Naive B cell (primary cell): ENCODE measurements around the gene COL5A2. TPM values are rescaled to one million over a fixed set of nuclear protein-coding genes. Genes with fewer than 3 reads are reported as not detected.

ENCODE experiments used
- ATAC-seq, 2 donors: fragments of 150-1000 bp; cut with Tn5 transposase; 2 replicates each; pipeline ENCODE4 v1.10.0; 2021; ENCODE audit warnings: low read depth in 2 of 2, mild to moderate bottlenecking in 2 of 2, moderate library complexity in 2 of 2
- DNase-seq: peaks from one replicate; pipeline ENCODE4 v3.0.0; 2022
- H3K27ac Mint-ChIP-seq, 6 donors: one replicate each; pipeline ENCODE4 v1.8.0; 2020 to 2022; ENCODE audit warnings: mild to moderate bottlenecking in 6 of 6, mixed read lengths in 6 of 6, moderate library complexity in 5 of 6, inconsistent platforms in 2 of 6
- H3K27me3 Mint-ChIP-seq, 3 donors: one replicate each; pipeline ENCODE4 v1.8.0; 2021 to 2022; ENCODE audit warnings: mixed read lengths in 3 of 3, mild to moderate bottlenecking in 1 of 3
- H3K36me3 Mint-ChIP-seq, 2 donors: one replicate each; pipeline ENCODE4 v1.8.0; 2020 to 2022; ENCODE audit warnings: mixed read lengths in 2 of 2, inconsistent platforms in 1 of 2, mild to moderate bottlenecking in 1 of 2
- H3K4me1 Mint-ChIP-seq, 3 donors: one replicate each; pipeline ENCODE4 v1.8.0; 2020 to 2022; ENCODE audit warnings: mixed read lengths in 3 of 3, inconsistent platforms in 1 of 3, mild to moderate bottlenecking in 1 of 3, moderate library complexity in 1 of 3
- H3K4me3 Mint-ChIP-seq, 8 donors: one replicate each; pipeline ENCODE4 v1.8.0; 2020 to 2022; ENCODE audit warnings: mild to moderate bottlenecking in 8 of 8, mixed read lengths in 8 of 8, moderate library complexity in 8 of 8, inconsistent platforms in 2 of 8
- H3K9me3 Mint-ChIP-seq, 7 donors: one replicate each; pipeline ENCODE4 v1.8.0; 2020 to 2022; ENCODE audit warnings: mixed read lengths in 7 of 7, mild to moderate bottlenecking in 5 of 7, inconsistent platforms in 2 of 7, moderate library complexity in 1 of 7
- polyA plus RNA-seq, 6 donors: library from polyadenylated mRNA; unstranded; fragments of 300-500 nt; fragmentation: Illumina TruSeq; gene quantifications; one replicate each; pipeline ENCODE4 v1.2.3, GENCODE V29; 2021; ENCODE audit warnings: low read depth in 6 of 6

COL5A2 gene
- polyA plus RNA-seq, 6 donors from 2014 or later, result 0.13 to 0.31 TPM; not detected in 4

DNA sequence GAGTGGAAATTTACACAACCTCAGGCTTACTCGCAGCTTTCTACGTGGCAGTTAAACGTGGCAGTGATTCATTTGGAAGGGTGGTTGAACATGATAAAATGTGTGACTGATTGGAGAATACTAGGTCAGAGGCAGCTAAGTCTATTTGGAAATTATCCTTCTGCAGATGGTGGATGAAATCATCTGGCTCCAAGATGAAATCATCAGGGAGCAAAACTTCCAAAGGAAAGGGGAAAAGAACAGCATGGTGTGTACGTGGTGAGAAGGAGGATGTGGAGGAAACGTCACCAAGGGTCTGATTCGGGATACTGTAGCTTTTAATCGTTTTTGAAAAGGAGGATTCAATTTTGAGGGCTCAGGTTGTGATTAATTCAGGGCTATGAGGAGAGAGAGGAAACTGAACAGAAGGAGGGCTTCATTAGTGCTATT is 157.5 kb downstream of the COL5A2 start:
- no peaks in the 10 kb centered on the region for H3K36me3 Mint-ChIP-seq
- H3K9me3 Mint-ChIP-seq, result peaks cover 0 to 4% (median 0%) of the 10 kb centered on the region in 7 donors
- no peak overlapping the region for H3K4me3 Mint-ChIP-seq
- no peaks in the 10 kb centered on the region for H3K4me1 Mint-ChIP-seq
- ATAC-seq (no peak), DNase-seq (no peak)
- no peaks in the 10 kb centered on the region for H3K27me3 Mint-ChIP-seq
- H3K27ac Mint-ChIP-seq, result no peak overlapping the region

- H3K27ac Mint-ChIP-seq, result no peak overlapping the region
Measured at GRCh38 chr2:189020179-189020578, 159.4 kb downstream of the COL5A2 start.

GRCh38 chr2:189018631-189019030 is 160.9 kb downstream of the COL5A2 start:
- Mint-ChIP-seq H3K27me3 (no peaks in the 10 kb centered on the region), H3K27ac (no peak overlapping the region), H3K4me3 (no peak overlapping the region), H3K4me1 (no peaks in the 10 kb centered on the region), H3K36me3 (no peaks in the 10 kb centered on the region), H3K9me3 (peaks cover 0 to 4% (median 0%) of the 10 kb centered on the region in 7 donors)
- ATAC-seq (no peak), DNase-seq (no peak)

More at GRCh38 chr2:189020179-189020578, 159.4 kb downstream of the COL5A2 start:
- DNase-seq (no peak), ATAC-seq (no peak)
- Mint-ChIP-seq H3K9me3 (peaks cover 0 to 4% (median 0%) of the 10 kb centered on the region in 7 donors), H3K4me3 (no peak overlapping the region), H3K4me1 (no peaks in the 10 kb centered on the region), H3K36me3 (no peaks in the 10 kb centered on the region), H3K27me3 (no peaks in the 10 kb centered on the region)

- Mint-ChIP-seq H3K36me3 (no peaks in the 10 kb centered on the region), H3K4me1 (no peaks in the 10 kb centered on the region), H3K4me3 (no peak overlapping the region), H3K9me3 (peaks cover 0 to 3% (median 0%) of the 10 kb centered on the region in 7 donors), H3K27me3 (no peaks in the 10 kb centered on the region), H3K27ac (no peak overlapping the region)
- no peak for ATAC-seq
- no peak for DNase-seq
Measured at GRCh38 chr2:189016311-189016861, 163.2 kb downstream of the COL5A2 start.

- H3K4me1 Mint-ChIP-seq, result no peaks in the 10 kb centered on the region
- H3K27me3 Mint-ChIP-seq, result no peaks in the 10 kb centered on the region
- ATAC-seq, result no peak
- no peak overlapping the region for H3K27ac Mint-ChIP-seq
- DNase-seq, result no peak
- H3K4me3 Mint-ChIP-seq, result no peak overlapping the region
- H3K9me3 Mint-ChIP-seq, result peaks cover 0 to 2% (median 0%) of the 10 kb centered on the region in 7 donors
- no peaks in the 10 kb centered on the region for H3K36me3 Mint-ChIP-seq
Measured at GRCh38 chr2:189015359-189015758, 164.2 kb downstream of the COL5A2 start.

GRCh38 chr2:189014449-189015138 is 165.0 kb downstream of the COL5A2 start:
- Mint-ChIP-seq H3K4me3 (no peak overlapping the region), H3K4me1 (no peaks in the 10 kb centered on the region), H3K27ac (no peak overlapping the region), H3K9me3 (peaks cover 0 to under 1% (median 0%) of the 10 kb centered on the region in 7 donors), H3K27me3 (no peaks in the 10 kb centered on the region), H3K36me3 (no peaks in the 10 kb centered on the region)
- DNase-seq, result no peak
- no peak for ATAC-seq

GRCh38 chr2:189013671-189014448 is 165.7 kb downstream of the COL5A2 start:
- H3K36me3 Mint-ChIP-seq, result no peaks in the 10 kb centered on the region
- no peak overlapping the region for H3K4me3 Mint-ChIP-seq
- no peaks in the 10 kb centered on the region for H3K9me3 Mint-ChIP-seq
- H3K4me1 Mint-ChIP-seq, result no peaks in the 10 kb centered on the region
- DNase-seq, result no peak
- no peaks in the 10 kb centered on the region for H3K27me3 Mint-ChIP-seq
- ATAC-seq, result no peak
- H3K27ac Mint-ChIP-seq, result no peak overlapping the region

DNA sequence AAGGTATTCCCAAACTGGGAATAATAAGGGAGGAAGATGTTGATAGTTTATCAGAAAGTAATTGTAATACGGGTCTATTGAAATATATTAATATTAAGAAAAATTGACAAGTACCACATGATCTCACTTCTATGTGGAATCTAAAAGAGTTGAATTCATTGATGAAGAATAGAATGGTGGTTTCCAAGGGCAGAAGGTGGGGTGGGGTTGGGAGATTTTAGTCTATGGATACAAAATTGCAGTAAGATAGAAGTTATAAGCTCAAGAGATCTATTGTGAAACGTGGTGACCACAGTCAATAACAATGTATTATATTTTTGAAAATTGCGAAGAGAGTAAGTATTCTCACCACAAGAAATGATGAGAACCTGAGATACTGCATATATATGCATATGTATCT is 166.5 kb downstream of the COL5A2 start:
- Mint-ChIP-seq H3K27me3 (no peaks in the 10 kb centered on the region), H3K4me1 (no peaks in the 10 kb centered on the region), H3K27ac (no peak overlapping the region), H3K4me3 (no peak overlapping the region), H3K36me3 (no peaks in the 10 kb centered on the region), H3K9me3 (no peaks in the 10 kb centered on the region)
- no peak for ATAC-seq
- DNase-seq, result no peak

DNA sequence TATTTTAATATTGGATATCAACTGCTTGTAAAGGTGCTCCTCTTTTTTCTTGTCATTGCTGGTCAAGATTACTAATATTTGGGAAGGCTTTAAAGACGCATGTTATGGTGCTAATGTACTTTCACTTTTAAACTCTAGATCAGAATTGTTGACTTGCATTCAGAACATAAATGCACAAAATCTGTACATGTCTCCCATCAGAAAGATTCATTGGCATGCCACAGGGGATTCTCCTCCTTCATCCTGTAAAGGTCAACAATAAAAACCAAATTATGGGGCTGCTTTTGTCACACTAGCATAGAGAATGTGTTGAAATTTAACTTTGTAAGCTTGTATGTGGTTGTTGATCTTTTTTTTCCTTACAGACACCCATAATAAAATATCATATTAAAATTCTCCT is 167.2 kb downstream of the COL5A2 start:
- Mint-ChIP-seq H3K27me3 (no peaks in the 10 kb centered on the region), H3K36me3 (no peaks in the 10 kb centered on the region), H3K4me1 (no peaks in the 10 kb centered on the region), H3K27ac (no peak overlapping the region), H3K4me3 (no peak overlapping the region), H3K9me3 (no peaks in the 10 kb centered on the region)
- ATAC-seq (no peak), DNase-seq (no peak)

GRCh38 chr2:189010536-189010935 is 169.0 kb downstream of the COL5A2 start:
- Mint-ChIP-seq H3K27me3 (no peaks in the 10 kb centered on the region), H3K27ac (no peak overlapping the region), H3K4me3 (no peak overlapping the region), H3K9me3 (no peaks in the 10 kb centered on the region), H3K36me3 (no peaks in the 10 kb centered on the region), H3K4me1 (no peaks in the 10 kb centered on the region)
- DNase-seq (no peak), ATAC-seq (no peak)

DNA sequence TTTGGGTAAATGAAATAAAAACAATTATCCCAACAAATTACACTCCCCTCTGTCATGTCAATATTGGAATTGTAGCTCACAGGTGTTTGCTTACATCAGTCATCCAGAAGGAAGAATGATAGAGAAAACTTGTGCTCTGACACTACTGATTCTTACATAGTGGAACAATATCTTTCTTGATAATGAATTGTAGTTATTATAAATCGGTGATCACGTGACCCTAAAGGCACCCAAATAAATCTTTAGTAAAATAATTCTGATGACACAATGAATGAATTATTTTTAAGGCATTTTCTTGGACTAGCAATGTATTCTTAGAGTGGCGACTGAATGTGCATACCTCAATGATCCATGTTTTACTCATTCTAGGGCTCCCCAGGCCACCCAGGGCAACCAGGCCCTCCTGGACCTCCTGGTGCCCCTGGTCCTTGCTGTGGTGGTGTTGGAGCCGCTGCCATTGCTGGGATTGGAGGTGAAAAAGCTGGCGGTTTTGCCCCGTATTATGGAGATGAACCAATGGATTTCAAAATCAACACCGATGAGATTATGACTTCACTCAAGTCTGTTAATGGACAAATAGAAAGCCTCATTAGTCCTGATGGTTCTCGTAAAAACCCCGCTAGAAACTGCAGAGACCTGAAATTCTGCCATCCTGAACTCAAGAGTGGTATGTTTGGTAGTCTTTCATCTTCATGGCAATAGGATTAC is 170.9 kb downstream of the COL5A2 start:
- Mint-ChIP-seq H3K27me3 (no peaks in the 10 kb centered on the region), H3K9me3 (no peaks in the 10 kb centered on the region), H3K36me3 (no peaks in the 10 kb centered on the region), H3K4me3 (no peak overlapping the region), H3K27ac (no peak overlapping the region), H3K4me1 (no peaks in the 10 kb centered on the region)
- ATAC-seq, result no peak
- no peak for DNase-seq

- Mint-ChIP-seq H3K27me3 (no peaks in the 10 kb centered on the region), H3K4me1 (no peaks in the 10 kb centered on the region)
- no peak for ATAC-seq
Measured at GRCh38 chr2:189002079-189002478, 177.5 kb downstream of the COL5A2 start.

DNA sequence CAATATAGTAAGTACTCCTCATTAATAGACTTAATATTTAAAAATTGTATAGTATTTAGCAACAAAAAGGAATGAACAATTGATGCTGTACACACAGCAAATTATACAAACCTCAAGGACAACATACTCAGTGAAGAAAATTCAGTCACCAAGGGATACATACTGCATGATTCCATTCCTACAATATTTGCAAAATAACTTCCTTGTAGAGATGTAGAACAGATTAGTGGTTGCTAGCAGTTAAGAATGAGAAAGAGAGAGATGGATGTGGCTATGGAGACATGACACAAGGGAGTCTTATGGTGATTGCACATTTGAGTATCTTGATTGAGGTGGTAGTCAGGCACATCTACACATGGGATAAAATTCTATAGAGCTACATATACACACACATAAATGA is 179.3 kb downstream of the COL5A2 start:
- Mint-ChIP-seq H3K27ac (no peak overlapping the region), H3K36me3 (no peaks in the 10 kb centered on the region), H3K4me3 (no peak overlapping the region), H3K4me1 (no peaks in the 10 kb centered on the region), H3K9me3 (no peaks in the 10 kb centered on the region), H3K27me3 (no peaks in the 10 kb centered on the region)
- ATAC-seq (no peak), DNase-seq (no peak)

More at GRCh38 chr2:189002079-189002478, 177.5 kb downstream of the COL5A2 start:
- DNase-seq, result no peak
- no peaks in the 10 kb centered on the region for H3K9me3 Mint-ChIP-seq
- no peaks in the 10 kb centered on the region for H3K36me3 Mint-ChIP-seq
- no peak overlapping the region for H3K27ac Mint-ChIP-seq
- H3K4me3 Mint-ChIP-seq, result no peak overlapping the region
